ENCODE results near the gene KCNH5.

KCNH5 gene

GRCh38 chr14:62889364-62889763, 155.9 kb downstream of the KCNH5 start:
- TF ChIP-seq EZH2phosphoT487 (IDR thresholded peaks at IDR 0.05; ENCODE audit: borderline replicate concordance) (no peak), CTCF (conservative IDR thresholded peaks at IDR 0.05; ENCODE audit: low read length) (no peak)
- Histone ChIP-seq H3K9me2 (replicated peaks; ENCODE audit: low read depth, low read length) (no peaks in the 10 kb centered on the region), H4K20me1 (ENCODE audit: insufficient read depth, low read length, poor library complexity, severe bottlenecking) (no peaks in the 10 kb centered on the region), H3K27me3 (ENCODE audit: insufficient read depth, low read length, poor library complexity, severe bottlenecking) (no peaks in the 10 kb centered on the region), H3K4me1 (ENCODE audit: insufficient read depth, low read length, poor library complexity, severe bottlenecking) (no peaks in the 10 kb centered on the region), H3K4me2 (ENCODE audit: low read depth, low read length, poor library complexity, severe bottlenecking) (no peak overlapping the region), H3K9ac (ENCODE audit: low read depth, low read length, poor library complexity, severe bottlenecking) (no peak overlapping the region), H3K9me3 (ENCODE audit: insufficient read depth, low read depth, low read length) (no peaks in the 10 kb centered on the region), H2AFZ (ENCODE audit: low read length) (no peak overlapping the region), H3K79me2 (ENCODE audit: insufficient read depth, low read length) (no peaks in the 10 kb centered on the region), H3K36me3 (ENCODE audit: insufficient read depth, low read length) (no peaks in the 10 kb centered on the region), H3F3A (ENCODE audit: low read depth) (no peaks in the 10 kb centered on the region), H3K4me3 (ENCODE audit: low read length, poor library complexity, severe bottlenecking) (no peak overlapping the region)

GRCh38 chr14:62886461-62886860, 158.8 kb downstream of the KCNH5 start:
- Histone ChIP-seq H3K9me2 (replicated peaks; ENCODE audit: low read depth, low read length) (no peaks in the 10 kb centered on the region), H3K79me2 (ENCODE audit: insufficient read depth, low read length) (no peaks in the 10 kb centered on the region), H3K27me3 (ENCODE audit: insufficient read depth, low read length, poor library complexity, severe bottlenecking) (no peaks in the 10 kb centered on the region), H3K9me3 (ENCODE audit: insufficient read depth, low read depth, low read length) (no peaks in the 10 kb centered on the region), H3K36me3 (ENCODE audit: insufficient read depth, low read length) (no peaks in the 10 kb centered on the region), H3K4me2 (ENCODE audit: low read depth, low read length, poor library complexity, severe bottlenecking) (no peak overlapping the region), H3K4me1 (ENCODE audit: insufficient read depth, low read length, poor library complexity, severe bottlenecking) (no peaks in the 10 kb centered on the region), H2AFZ (ENCODE audit: low read length) (no peak overlapping the region), H3K9ac (ENCODE audit: low read depth, low read length, poor library complexity, severe bottlenecking) (no peak overlapping the region), H3F3A (ENCODE audit: low read depth) (no peaks in the 10 kb centered on the region), H3K4me3 (ENCODE audit: low read length, poor library complexity, severe bottlenecking) (no peak overlapping the region), H4K20me1 (ENCODE audit: insufficient read depth, low read length, poor library complexity, severe bottlenecking) (no peaks in the 10 kb centered on the region)
- TF ChIP-seq CTCF (conservative IDR thresholded peaks at IDR 0.05; ENCODE audit: low read length) (no peak), EZH2phosphoT487 (IDR thresholded peaks at IDR 0.05; ENCODE audit: borderline replicate concordance) (no peak)

- no peaks in the 10 kb centered on the region for H3F3A ChIP-seq (ENCODE audit: low read depth)
- H3K36me3 ChIP-seq (ENCODE audit: insufficient read depth, low read length) = no peaks in the 10 kb centered on the region
- H2AFZ ChIP-seq (ENCODE audit: low read length) = no peak overlapping the region
- TF ChIP-seq CTCF (conservative IDR thresholded peaks at IDR 0.05; ENCODE audit: low read length) (no peak), EZH2phosphoT487 (IDR thresholded peaks at IDR 0.05; ENCODE audit: borderline replicate concordance) (no peak)
- H3K9me3 ChIP-seq (ENCODE audit: insufficient read depth, low read depth, low read length) = no peaks in the 10 kb centered on the region
- H4K20me1 ChIP-seq (ENCODE audit: insufficient read depth, low read length, poor library complexity, severe bottlenecking) = no peaks in the 10 kb centered on the region
- no peak overlapping the region for H3K4me2 ChIP-seq (ENCODE audit: low read depth, low read length, poor library complexity, severe bottlenecking)
- H3K27me3 ChIP-seq (ENCODE audit: insufficient read depth, low read length, poor library complexity, severe bottlenecking) = no peaks in the 10 kb centered on the region
- H3K79me2 ChIP-seq (ENCODE audit: insufficient read depth, low read length) = no peaks in the 10 kb centered on the region
- no peak overlapping the region for H3K9ac ChIP-seq (ENCODE audit: low read depth, low read length, poor library complexity, severe bottlenecking)
- H3K4me1 ChIP-seq (ENCODE audit: insufficient read depth, low read length, poor library complexity, severe bottlenecking) = no peaks in the 10 kb centered on the region
- no peaks in the 10 kb centered on the region for H3K9me2 ChIP-seq (replicated peaks; ENCODE audit: low read depth, low read length)
- no peak overlapping the region for H3K4me3 ChIP-seq (ENCODE audit: low read length, poor library complexity, severe bottlenecking)
These were observed 159.8 kb downstream of the KCNH5 start for GRCh38 chr14:62885451-62885850.
